ENCODE results near the gene SPAG6.

SPAG6 gene

GRCh38 chr10:22454634-22455033 is 109.3 kb downstream of the SPAG6 start:
- H3K36me3 Mint-ChIP-seq, result no peaks in the 10 kb centered on the region
- DNase-seq, result no peak
- ATAC-seq (replicated peaks), result peak in 1 of 2 donors; percentile 8
- H3K4me3 Mint-ChIP-seq, result no peak overlapping the region
- peaks cover 0 to 2% of the 10 kb centered on the region in 2 donors for H3K9me3 Mint-ChIP-seq
- no peaks in the 10 kb centered on the region for H3K27me3 Mint-ChIP-seq
- peaks cover 20 to 32% of the 10 kb centered on the region in 2 donors for H3K4me1 Mint-ChIP-seq
- H3K27ac Mint-ChIP-seq, result no peak overlapping the region

- Mint-ChIP-seq H3K27ac (peak overlapping the region; percentile 69), H3K4me1 (peaks cover 23 to 35% of the 10 kb centered on the region in 2 donors), H3K9me3 (peaks cover 0 to 2% of the 10 kb centered on the region in 2 donors), H3K36me3 (no peaks in the 10 kb centered on the region), H3K27me3 (no peaks in the 10 kb centered on the region), H3K4me3 (no peak overlapping the region)
- ATAC-seq (replicated peaks) (peak; percentile 61 to 75), DNase-seq (no peak)
These were observed 110.0 kb downstream of the SPAG6 start for GRCh38 chr10:22455068-22455857.

GRCh38 chr10:22456486-22456885 is 111.2 kb downstream of the SPAG6 start:
- no peaks in the 10 kb centered on the region for H3K36me3 Mint-ChIP-seq
- no peak for DNase-seq
- H3K4me1 Mint-ChIP-seq, result peaks cover 23 to 35% of the 10 kb centered on the region in 2 donors
- no peaks in the 10 kb centered on the region for H3K9me3 Mint-ChIP-seq
- H3K27me3 Mint-ChIP-seq, result no peaks in the 10 kb centered on the region
- ATAC-seq (replicated peaks), result no peak
- no peak overlapping the region for H3K4me3 Mint-ChIP-seq
- no peak overlapping the region for H3K27ac Mint-ChIP-seq

GRCh38 chr10:22458272-22459038 is 113.2 kb downstream of the SPAG6 start:
- Mint-ChIP-seq H3K36me3 (no peaks in the 10 kb centered on the region), H3K9me3 (no peaks in the 10 kb centered on the region), H3K4me3 (no peak overlapping the region), H3K4me1 (peaks cover 26 to 31% of the 10 kb centered on the region in 2 donors), H3K27me3 (no peaks in the 10 kb centered on the region), H3K27ac (no peak overlapping the region)
- ATAC-seq (replicated peaks) (no peak), DNase-seq (no peak)

- ATAC-seq (replicated peaks) (peak; percentile 75 to 78), DNase-seq (no peak)
- no peaks in the 10 kb centered on the region for H3K27me3 Mint-ChIP-seq
These were observed 114.2 kb downstream of the SPAG6 start for GRCh38 chr10:22459496-22459895.

GRCh38 chr10:22460101-22460500 is 114.8 kb downstream of the SPAG6 start:
- Mint-ChIP-seq H3K4me1 (peaks cover 25 to 27% of the 10 kb centered on the region in 2 donors), H3K27me3 (no peaks in the 10 kb centered on the region), H3K9me3 (no peaks in the 10 kb centered on the region), H3K36me3 (no peaks in the 10 kb centered on the region), H3K4me3 (no peak overlapping the region), H3K27ac (no peak overlapping the region)
- no peak for DNase-seq
- ATAC-seq (replicated peaks), result no peak

More at GRCh38 chr10:22459496-22459895, 114.2 kb downstream of the SPAG6 start:
- Mint-ChIP-seq H3K4me1 (peaks cover 26 to 28% of the 10 kb centered on the region in 2 donors), H3K4me3 (no peak overlapping the region), H3K27ac (no peak overlapping the region), H3K9me3 (no peaks in the 10 kb centered on the region), H3K36me3 (no peaks in the 10 kb centered on the region)

- no peak for DNase-seq
- no peaks in the 10 kb centered on the region for H3K9me3 Mint-ChIP-seq
- no peak overlapping the region for H3K27ac Mint-ChIP-seq
- no peaks in the 10 kb centered on the region for H3K27me3 Mint-ChIP-seq
- no peak for ATAC-seq (replicated peaks)
- H3K4me1 Mint-ChIP-seq, result peaks cover 21 to 22% of the 10 kb centered on the region in 2 donors
- H3K4me3 Mint-ChIP-seq, result no peak overlapping the region
- H3K36me3 Mint-ChIP-seq, result no peaks in the 10 kb centered on the region
These were observed 115.5 kb downstream of the SPAG6 start for GRCh38 chr10:22460531-22461403.

- H3K27me3 Mint-ChIP-seq, result no peaks in the 10 kb centered on the region
- no peak overlapping the region for H3K4me3 Mint-ChIP-seq
- DNase-seq, result no peak
- no peak for ATAC-seq (replicated peaks)
- H3K36me3 Mint-ChIP-seq, result no peaks in the 10 kb centered on the region
- H3K9me3 Mint-ChIP-seq, result no peaks in the 10 kb centered on the region
- peaks cover 19 to 21% of the 10 kb centered on the region in 2 donors for H3K4me1 Mint-ChIP-seq
- no peak overlapping the region for H3K27ac Mint-ChIP-seq
These were observed 116.6 kb downstream of the SPAG6 start for GRCh38 chr10:22461891-22462290.

- ATAC-seq (replicated peaks) (no peak), DNase-seq (no peak)
- no peaks in the 10 kb centered on the region for H3K27me3 Mint-ChIP-seq
- H3K4me1 Mint-ChIP-seq, result peaks cover 19 to 21% of the 10 kb centered on the region in 2 donors
- H3K27ac Mint-ChIP-seq, result no peak overlapping the region
- no peaks in the 10 kb centered on the region for H3K9me3 Mint-ChIP-seq
- no peak overlapping the region for H3K4me3 Mint-ChIP-seq
- H3K36me3 Mint-ChIP-seq, result no peaks in the 10 kb centered on the region
These were observed 118.0 kb downstream of the SPAG6 start for GRCh38 chr10:22463255-22463654.

GRCh38 chr10:22464966-22465629 is 119.8 kb downstream of the SPAG6 start:
- no peak overlapping the region for H3K27ac Mint-ChIP-seq
- DNase-seq (no peak), ATAC-seq (replicated peaks) (peak in 1 of 2 donors; percentile 58)
- no peaks in the 10 kb centered on the region for H3K9me3 Mint-ChIP-seq
- peaks cover 11 to 12% of the 10 kb centered on the region in 2 donors for H3K4me1 Mint-ChIP-seq
- no peaks in the 10 kb centered on the region for H3K36me3 Mint-ChIP-seq
- H3K27me3 Mint-ChIP-seq, result peaks cover 0 to 6% of the 10 kb centered on the region in 2 donors
- H3K4me3 Mint-ChIP-seq, result no peak overlapping the region

GRCh38 chr10:22466763-22467334 is 121.6 kb downstream of the SPAG6 start:
- Mint-ChIP-seq H3K9me3 (no peaks in the 10 kb centered on the region), H3K27me3 (peaks cover 7 to 10% of the 10 kb centered on the region in 2 donors), H3K4me3 (no peak overlapping the region), H3K4me1 (peaks cover 11 to 12% of the 10 kb centered on the region in 2 donors), H3K36me3 (no peaks in the 10 kb centered on the region), H3K27ac (no peak overlapping the region)
- no peak for ATAC-seq (replicated peaks)
- DNase-seq, result no peak

Measured in stimulated activated naive B cell treated with anti-CD40 and anti-IgM and Interleukin-4, amounts not matched to agents 10 μg/mL and 1 μg/mL and 100 μg/mL, for 72 hours (primary cell).